Testis (tissue), 2 donors: ENCODE results near the gene DLG2.

Experiments
- POLR2A ChIP-seq: fragments of 450-650 bp; IDR thresholded peaks from one replicate; pipeline ENCODE4 v1.6.1; 2017; ENCODE audit warnings: antibody characterized with exemption, mild to moderate bottlenecking, moderate library complexity
- TF ChIP-seq, protein P1 (sequence below), 3 experiments: fragments of 450-650 bp in 2 of 3; fragments of 200-600 bp in 1 of 3; sonication (generic) in 1 of 3; IDR thresholded peaks; one replicate each; pipeline ENCODE4 v1.5.1; 2016 to 2019; ENCODE audit warnings: antibody characterized with exemption in 3 of 3, mild to moderate bottlenecking in 2 of 3, moderate library complexity in 1 of 3

DNA sequence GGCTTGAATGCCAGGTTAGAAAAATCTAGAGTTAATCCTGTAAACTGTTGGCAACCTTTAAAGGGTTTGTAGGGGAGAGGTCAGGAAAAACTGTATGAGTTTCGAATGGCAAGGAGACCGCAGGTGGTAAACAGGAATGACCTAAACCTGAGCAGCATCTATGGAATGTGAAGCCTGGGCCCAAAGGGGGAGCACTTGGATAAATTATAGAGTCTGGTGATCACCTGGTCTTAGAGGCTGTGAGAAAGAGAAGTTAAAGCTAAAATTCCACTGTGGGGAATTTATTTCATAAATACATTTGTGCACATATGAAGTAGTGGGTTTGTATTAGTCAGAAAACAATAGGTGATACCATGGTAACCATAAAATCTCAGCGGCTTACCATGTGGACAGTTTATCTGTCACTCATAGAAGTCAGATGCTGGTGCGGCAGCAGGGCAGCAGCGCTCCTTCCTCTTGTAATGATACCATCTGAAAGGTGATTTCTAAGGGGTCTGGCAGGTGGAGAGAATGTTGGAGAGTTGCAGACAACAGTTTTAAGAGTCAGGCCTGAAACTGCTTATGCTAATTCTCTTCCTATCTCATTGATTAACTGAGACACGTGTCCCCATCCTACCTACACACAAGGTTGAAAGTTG, 1236.6 kb downstream of the DLG2 start:
- TF ChIP-seq, protein P1, sequence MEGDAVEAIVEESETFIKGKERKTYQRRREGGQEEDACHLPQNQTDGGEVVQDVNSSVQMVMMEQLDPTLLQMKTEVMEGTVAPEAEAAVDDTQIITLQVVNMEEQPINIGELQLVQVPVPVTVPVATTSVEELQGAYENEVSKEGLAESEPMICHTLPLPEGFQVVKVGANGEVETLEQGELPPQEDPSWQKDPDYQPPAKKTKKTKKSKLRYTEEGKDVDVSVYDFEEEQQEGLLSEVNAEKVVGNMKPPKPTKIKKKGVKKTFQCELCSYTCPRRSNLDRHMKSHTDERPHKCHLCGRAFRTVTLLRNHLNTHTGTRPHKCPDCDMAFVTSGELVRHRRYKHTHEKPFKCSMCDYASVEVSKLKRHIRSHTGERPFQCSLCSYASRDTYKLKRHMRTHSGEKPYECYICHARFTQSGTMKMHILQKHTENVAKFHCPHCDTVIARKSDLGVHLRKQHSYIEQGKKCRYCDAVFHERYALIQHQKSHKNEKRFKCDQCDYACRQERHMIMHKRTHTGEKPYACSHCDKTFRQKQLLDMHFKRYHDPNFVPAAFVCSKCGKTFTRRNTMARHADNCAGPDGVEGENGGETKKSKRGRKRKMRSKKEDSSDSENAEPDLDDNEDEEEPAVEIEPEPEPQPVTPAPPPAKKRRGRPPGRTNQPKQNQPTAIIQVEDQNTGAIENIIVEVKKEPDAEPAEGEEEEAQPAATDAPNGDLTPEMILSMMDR (IDR thresholded peaks at IDR 0.05) = no peak
- TF ChIP-seq POLR2A = no peak
